PC-3 (cell line): ENCODE data around the gene PREP. TPM values are rescaled to one million over a fixed set of nuclear protein-coding genes. Genes with fewer than 3 reads are reported as not detected.
A peak's percentile ranks its signal among the peaks of the same experiment; 100 is the strongest.

Experiments used
- ATAC-seq: fragments of 200-7000 bp; cut with Tn5 transposase; 2 replicates; pipeline ENCODE4 v1.9.1; 2020; ENCODE audit warnings: mild to moderate bottlenecking, moderate library complexity
- BruUV-seq: library from RNA; stranded (reverse); fragments of 400-500 nt; replicated peaks from 2 replicates; lab custom pipeline; 2021; lab: Mats Ljungman, UMichigan
- CTCF ChIA-PET: fragments of 300-600 bp; sonication (Branson Sonifier 250); formaldehyde crosslinking; loops from one replicate; lab custom pipeline; 2022; ENCODE audit warnings: antibody characterized with exemption; lab: Charles Lee
- POLR2A ChIA-PET: fragments of 300-600 bp; sonication (Branson Sonifier 250); formaldehyde crosslinking; loops from one replicate; lab custom pipeline; 2022; ENCODE audit warnings: antibody characterized with exemption; ENCODE audit not compliant: unreplicated experiment; lab: Charles Lee
- DNase-seq: peaks from one replicate; pipeline ENCODE4 v3.0.0-alpha.2; 2015
- H2AFZ ChIP-seq: fragments of 300-600 bp; sonication (generic); 2 replicates; pipeline ENCODE4 v1.6.0; 2016; ENCODE audit warnings: antibody characterized with exemption, low read length
- H3F3A ChIP-seq: fragments of 300-600 bp; sonication (generic); one replicate; pipeline ENCODE4 v1.6.0; 2017; ENCODE audit warnings: antibody characterized with exemption, low read length, control low read depth, mild to moderate bottlenecking; ENCODE audit not compliant: unreplicated experiment
- H3K27ac ChIP-seq: fragments of 300-600 bp; sonication (generic); 2 replicates; pipeline ENCODE4 v1.5.1; 2016; ENCODE audit warnings: mild to moderate bottlenecking, low read length
- H3K27me3 ChIP-seq: fragments of 300-600 bp; sonication (generic); 2 replicates; pipeline ENCODE4 v1.6.1; 2016; ENCODE audit warnings: low read length, mixed read lengths
- H3K36me3 ChIP-seq: fragments of 300-600 bp; sonication (generic); 2 replicates; pipeline ENCODE4 v1.6.1; 2016; ENCODE audit warnings: low read depth, mixed run types, low read length, mixed read lengths
- H3K4me1 ChIP-seq: fragments of 300-600 bp; sonication (generic); 2 replicates; pipeline ENCODE4 v1.5.1; 2016; ENCODE audit warnings: low read length; ENCODE audit not compliant: insufficient read depth
- H3K4me2 ChIP-seq: fragments of 300-600 bp; sonication (generic); 2 replicates; pipeline ENCODE4 v1.6.0; 2016; ENCODE audit warnings: low read length
- H3K4me3 ChIP-seq: fragments of 300-600 bp; sonication (generic); 2 replicates; pipeline ENCODE4 v1.5.1; 2016; ENCODE audit warnings: mild to moderate bottlenecking, low read length, mixed read lengths
- H3K79me2 ChIP-seq: fragments of 300-600 bp; sonication (generic); 2 replicates; pipeline ENCODE4 v1.6.1; 2017; ENCODE audit warnings: low read length, mixed read lengths
- H3K9ac ChIP-seq: fragments of 300-600 bp; sonication (generic); 2 replicates; pipeline ENCODE4 v1.6.0; 2016; ENCODE audit warnings: mild to moderate bottlenecking, low read length
- H3K9me2 ChIP-seq: fragments of 300-600 bp; sonication (generic); replicated peaks from 2 replicates; pipeline ENCODE4 v1.6.1; 2016; ENCODE audit warnings: mixed run types, low read length, mixed read lengths
- H3K9me3 ChIP-seq: fragments of 300-600 bp; sonication (generic); 2 replicates; pipeline ENCODE4 v1.6.1; 2016; ENCODE audit warnings: low read length, mixed read lengths
- H4K20me1 ChIP-seq: fragments of 300-600 bp; sonication (generic); 2 replicates; pipeline ENCODE4 v1.6.1; 2016; ENCODE audit warnings: low read length, mixed read lengths
- CTCF ChIP-seq: fragments of 300-600 bp; sonication (generic); conservative IDR thresholded peaks from 2 replicates; pipeline ENCODE4 v1.5.1; 2017; ENCODE audit warnings: antibody characterized with exemption, low read depth, mild to moderate bottlenecking, low read length
- EZH2 ChIP-seq: fragments of 300-600 bp; sonication (generic); IDR thresholded peaks from one replicate; pipeline ENCODE4 v1.6.1; 2017; ENCODE audit warnings: antibody characterized with exemption, mild to moderate bottlenecking, low read length; ENCODE audit not compliant: unreplicated experiment
- EZH2phosphoT487 ChIP-seq: fragments of 300-600 bp; sonication (generic); IDR thresholded peaks from 2 replicates; pipeline ENCODE4 v1.6.1; 2018; ENCODE audit warnings: mild to moderate bottlenecking, antibody characterized with exemption, low read length, borderline replicate concordance
- intact Hi-C: fragments of 100-400 bp; cut with micrococcal nuclease; formaldehyde crosslinking; loops from 2 replicates; pipeline ENCODE4 v1.9.0; 2023
- total RNA-seq: library from RNA; depleted of rRNA; stranded (reverse); fragments of >200 nt; gene quantifications from 2 replicates; pipeline ENCODE4 v1.2.3, GENCODE V29; 2014

PREP gene
- total RNA-seq, 1 experiment from 2014 or later, result 16.9 TPM

GRCh38 chr6:105429676-105430075, 26.8 kb upstream of the PREP start:
- TF ChIP-seq EZH2 (no peak), EZH2phosphoT487 (no peak), CTCF (no peak)
- H3K79me2 ChIP-seq, result no peaks in the 10 kb centered on the region
- H3K9me2 ChIP-seq, result no peaks in the 10 kb centered on the region
- ChIA-PET POLR2A (interaction anchor here (0.6 kb wide), 1 partner anchor 284 kb away, joined by 3 read pairs; no protein-coding TSS in a partner anchor), CTCF (no interaction called here)
- no peak overlapping the region for H3K4me2 ChIP-seq
- ATAC-seq (no peak), DNase-seq (no peak)
- peaks cover 51% of the 10 kb centered on the region for H3K4me1 ChIP-seq
- no peak overlapping the region for H3K4me3 ChIP-seq
- no peak overlapping the region for H2AFZ ChIP-seq
- H3F3A ChIP-seq, result peaks cover 4% of the 10 kb centered on the region
- H3K27me3 ChIP-seq, result no peaks in the 10 kb centered on the region
- no peaks in the 10 kb centered on the region for H3K36me3 ChIP-seq
- BruUV-seq, result no TSS peak
- no peak overlapping the region for H3K9ac ChIP-seq
- no peaks in the 10 kb centered on the region for H3K9me3 ChIP-seq
- no peaks in the 10 kb centered on the region for H4K20me1 ChIP-seq
- intact Hi-C loops, result loop anchor here (5.0 to 10.0 kb wide), 6 partner anchors 165 to 873 kb away; no protein-coding TSS in a partner anchor
- no peak overlapping the region for H3K27ac ChIP-seq

DNA sequence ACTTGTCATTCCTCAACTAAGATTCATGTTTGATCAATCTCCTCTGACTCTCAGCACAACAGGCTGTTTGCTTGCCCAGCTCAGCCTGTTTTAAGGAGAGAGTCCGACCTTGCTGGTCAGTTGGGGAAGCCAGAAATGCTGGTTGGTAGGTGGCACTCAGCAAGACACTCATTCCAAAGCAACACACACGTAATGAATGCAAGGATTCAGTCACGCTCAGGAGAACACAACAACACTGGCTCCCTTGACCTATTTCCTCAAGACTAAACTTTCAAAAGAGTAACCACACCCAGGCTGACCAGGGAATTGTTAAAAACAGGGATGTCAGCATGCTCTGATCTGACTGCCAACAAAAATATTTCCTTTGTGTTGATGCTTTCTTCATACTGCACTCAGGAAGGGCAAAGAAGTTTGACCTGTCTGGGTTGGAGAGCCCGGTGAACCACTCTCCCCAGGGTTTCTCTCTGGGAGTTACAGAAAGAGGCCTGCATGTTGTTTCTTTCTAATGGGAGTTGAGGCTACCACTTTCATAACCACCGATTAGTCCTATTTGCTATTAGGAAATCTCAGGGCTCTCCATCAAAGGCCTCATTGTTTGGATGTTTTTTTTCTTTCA, 25.6 kb upstream of the PREP start:
- Histone ChIP-seq H3K9ac (0 out of 2 replicates have a peak overlapping the region, but pooled peaks have one; percentile 0), H3F3A (peaks cover 4% of the 10 kb centered on the region), H3K27ac (peak overlapping the region; percentile 69), H3K36me3 (no peaks in the 10 kb centered on the region), H3K4me1 (peaks cover 42% of the 10 kb centered on the region), H3K4me2 (peak overlapping the region; percentile 49), H2AFZ (peak overlapping the region; percentile 70), H3K4me3 (no peak overlapping the region), H4K20me1 (no peaks in the 10 kb centered on the region), H3K79me2 (no peaks in the 10 kb centered on the region), H3K9me3 (no peaks in the 10 kb centered on the region), H3K27me3 (no peaks in the 10 kb centered on the region), H3K9me2 (no peaks in the 10 kb centered on the region)
- ATAC-seq, result no peak
- ChIA-PET POLR2A (no interaction called here), CTCF (interaction anchor here (0.5 kb wide), 1 partner anchor 775 kb away, joined by 5 read pairs; no protein-coding TSS in a partner anchor)
- intact Hi-C loops, result no loop called here
- TF ChIP-seq CTCF (no peak), EZH2phosphoT487 (no peak), EZH2 (no peak)
- peak; percentile 75 for DNase-seq
- BruUV-seq, result no TSS peak
